ENCODE data around the gene PLPPR1.

GRCh38 chr9:101098392-101098791, 69.9 kb downstream of the PLPPR1 start:
- TF ChIP-seq CTCF (IDR thresholded peaks at IDR 0.05) (no peak), POLR2A (IDR thresholded peaks at IDR 0.05) (no peak)

Data from transverse colon (tissue), 3 donors.